CMK (cell line): Measurements from ENCODE around the gene DYNC1H1.

Source experiments
- DNase-seq: peaks from one replicate; pipeline ENCODE4 v3.0.0-alpha.2; 2010; ENCODE audit warnings: low read depth

DYNC1H1 gene

DNA sequence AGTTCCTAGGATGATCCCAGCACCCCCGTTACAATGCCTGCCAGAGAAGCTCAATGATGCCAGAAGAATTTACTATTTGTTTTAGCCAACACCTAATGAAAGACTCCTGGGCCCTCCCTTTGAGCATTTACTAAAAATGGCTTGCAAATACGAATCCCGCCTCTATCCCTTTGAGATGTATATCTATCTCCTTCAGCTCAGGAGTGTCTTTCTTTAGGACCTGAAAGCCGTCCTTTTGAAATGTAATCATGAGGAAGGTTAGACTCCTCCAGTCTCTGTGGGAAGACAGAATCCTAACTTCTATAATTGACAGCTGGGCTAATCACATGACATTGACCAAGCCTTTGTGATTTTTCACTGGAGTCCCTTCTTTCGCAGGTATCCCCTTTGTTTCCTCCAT is 19.2 kb upstream of the DYNC1H1 start:
- no peak for DNase-seq

DNA sequence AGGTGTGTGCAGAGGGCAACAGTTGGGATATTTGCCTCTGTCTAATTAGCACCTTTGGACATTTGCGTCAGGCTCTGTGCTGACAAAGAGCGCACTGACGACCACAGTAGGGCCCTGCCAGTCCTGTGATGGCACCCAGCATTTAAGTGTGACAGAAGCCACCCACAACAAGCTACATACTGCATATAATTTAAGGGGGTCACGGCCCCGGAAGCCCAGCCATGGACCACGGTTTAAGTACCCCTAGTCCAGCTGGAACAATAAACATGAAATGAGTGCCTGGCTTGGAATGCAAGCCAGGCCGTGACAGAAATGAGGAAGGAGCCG is 16.8 kb upstream of the DYNC1H1 start:
- no peak for DNase-seq

DNA sequence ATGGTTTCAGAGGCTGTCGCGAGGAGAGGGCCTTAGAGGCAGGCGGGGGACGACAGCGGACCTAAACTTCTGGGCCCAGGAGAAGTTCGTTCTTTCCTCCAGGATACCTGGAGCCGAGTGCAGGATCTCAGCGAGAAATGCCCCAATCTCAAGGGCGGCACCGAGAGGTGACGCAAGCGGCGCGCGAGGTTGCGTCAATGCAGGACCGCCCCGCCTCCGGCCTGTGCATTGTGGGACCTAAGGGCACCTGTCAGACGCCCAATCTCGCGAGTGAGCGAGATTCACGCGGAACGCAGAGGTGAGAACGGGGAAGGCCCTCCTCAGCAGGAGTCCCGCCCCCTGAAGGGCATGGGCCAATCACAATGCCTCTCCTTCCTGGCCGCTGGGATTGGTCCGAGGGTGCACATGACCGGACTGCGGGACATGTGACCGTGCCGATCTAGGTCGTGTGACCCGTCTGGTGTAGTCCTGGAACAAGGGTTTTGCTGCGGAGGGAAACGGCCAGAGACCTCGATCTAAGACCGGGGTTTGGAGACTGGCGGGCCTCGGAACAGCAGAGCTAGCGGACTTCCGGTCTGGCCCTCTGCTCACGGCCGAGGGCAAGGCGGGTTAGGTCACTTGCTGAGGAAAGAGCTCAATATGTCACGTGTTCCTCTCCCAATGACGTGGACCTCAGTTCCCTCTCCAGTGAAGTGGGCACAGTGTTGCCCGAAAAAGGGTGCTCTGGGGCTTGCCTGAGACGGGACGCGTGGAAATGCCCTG is 16.3 kb upstream of the DYNC1H1 start:
- DNase-seq = peak; percentile 98

DNA sequence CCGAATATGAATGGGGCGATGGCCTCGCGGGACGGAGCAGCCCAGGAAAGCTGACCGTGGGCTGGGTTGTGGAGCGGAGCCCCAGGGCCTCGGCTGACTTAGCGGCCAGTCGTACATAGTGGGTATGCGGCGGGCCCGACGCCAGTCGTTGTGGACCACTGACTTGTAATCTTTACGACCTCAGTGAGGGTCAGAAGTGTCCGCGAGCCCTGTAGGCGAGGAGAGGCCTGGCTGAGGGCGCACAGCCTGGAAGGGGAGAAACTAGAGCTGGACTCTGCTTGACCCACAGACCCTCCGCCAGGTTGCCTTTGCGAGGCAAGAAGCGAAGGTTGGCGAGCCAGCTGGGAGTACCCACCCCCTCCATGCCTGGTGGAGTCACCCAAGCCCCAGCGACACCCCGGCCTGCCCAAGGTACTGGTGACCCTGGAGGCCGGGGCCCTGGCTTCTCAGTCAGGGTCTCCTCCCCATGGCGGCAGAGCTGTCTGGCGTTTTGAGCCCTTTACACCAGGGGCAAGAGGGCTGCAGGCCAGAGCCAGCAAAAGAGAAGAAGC is 15.6 kb upstream of the DYNC1H1 start:
- DNase-seq = no peak

DNA sequence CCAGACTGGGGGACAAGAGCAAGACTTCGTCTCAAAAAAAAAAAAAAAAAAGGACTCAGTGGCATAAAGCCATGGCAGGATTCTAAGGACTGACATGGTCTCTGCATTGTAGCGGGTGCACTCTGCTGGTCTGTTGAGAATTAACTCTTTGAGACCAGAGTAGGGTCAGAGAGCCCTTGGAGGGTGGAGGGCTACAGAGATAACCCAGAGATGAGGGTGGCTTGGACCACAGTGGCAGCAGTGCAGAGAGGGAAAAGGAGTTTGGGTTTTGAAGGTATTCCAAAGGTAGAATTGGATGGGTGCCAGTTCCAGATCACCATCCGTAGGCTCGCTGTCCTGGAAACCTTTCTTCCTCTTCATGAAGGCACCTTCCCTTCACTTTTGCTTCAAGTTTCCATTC is 14.3 kb upstream of the DYNC1H1 start:
- no peak for DNase-seq

DNA sequence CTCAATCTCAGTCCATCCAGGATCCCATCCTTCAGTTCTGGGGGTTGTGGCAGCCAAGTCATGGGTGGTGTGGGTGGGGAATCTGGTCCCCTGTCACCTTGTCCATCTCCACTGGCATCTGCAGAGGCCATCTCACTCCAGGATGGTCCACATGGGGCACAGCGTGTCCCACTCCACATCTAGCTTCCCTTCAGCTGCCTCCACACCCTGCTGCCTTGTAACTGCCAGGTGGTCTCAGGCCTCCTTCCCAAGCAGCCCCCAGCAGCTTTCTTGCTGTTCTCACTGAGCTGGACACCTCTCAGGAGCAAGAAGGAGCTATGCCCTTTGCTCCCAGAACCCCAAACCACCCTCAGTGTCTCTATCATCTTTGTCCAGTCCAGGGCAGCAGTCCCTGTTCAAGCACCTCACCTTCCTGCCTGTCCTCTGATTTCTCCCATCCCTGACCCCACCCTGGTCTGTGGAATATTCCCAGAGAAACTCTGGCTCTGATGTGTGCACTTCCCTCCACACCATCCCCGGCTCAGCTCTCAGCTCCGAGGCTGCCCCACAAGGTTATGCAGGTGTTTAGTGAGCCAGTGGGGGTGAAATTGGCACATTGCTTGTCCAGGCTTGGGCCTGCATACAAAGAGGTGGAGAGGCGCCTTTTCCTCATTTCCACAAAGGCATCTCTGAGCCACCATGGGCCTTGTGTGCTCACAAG is 13.7 kb upstream of the DYNC1H1 start:
- DNase-seq = no peak

DNA sequence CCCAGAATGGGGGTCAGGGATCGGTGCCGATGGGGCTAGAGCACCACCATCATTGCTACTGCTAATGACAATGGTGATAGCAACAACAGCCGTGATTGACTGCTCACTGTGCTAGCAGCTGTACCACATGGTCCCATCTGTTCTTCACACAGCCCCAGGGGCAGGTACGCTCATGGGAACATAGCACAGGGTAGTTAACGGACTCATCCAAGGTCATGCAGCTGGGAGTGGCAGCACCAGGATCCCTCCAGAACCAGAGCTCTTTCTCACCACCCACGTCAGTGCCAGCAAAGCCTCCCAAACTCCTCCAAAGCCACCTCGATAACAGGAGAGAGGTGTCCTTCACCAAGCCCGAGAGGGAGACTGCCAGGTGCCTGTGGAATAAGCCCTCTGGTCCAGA is 11.2 kb upstream of the DYNC1H1 start:
- DNase-seq = no peak

DNA sequence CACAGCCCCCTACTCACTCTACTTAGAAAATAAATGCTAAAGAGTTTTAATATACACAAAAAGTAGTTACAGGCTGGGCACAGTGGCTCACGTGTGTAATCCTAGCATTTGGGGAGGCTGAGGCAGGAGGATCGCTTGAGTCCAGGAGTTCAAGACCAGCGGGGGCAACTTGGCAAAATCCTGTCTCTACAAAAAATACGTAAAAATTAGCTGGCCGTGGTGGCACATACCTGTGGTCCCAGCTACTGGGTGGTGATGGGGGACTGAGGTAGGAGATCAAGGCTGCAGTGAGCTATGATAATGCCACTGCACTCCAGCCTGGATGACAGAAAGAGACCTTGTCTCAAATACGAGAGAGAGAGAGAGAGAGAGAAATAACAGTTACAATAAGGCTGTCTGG is 9.9 kb upstream of the DYNC1H1 start:
- no peak for DNase-seq

DNA sequence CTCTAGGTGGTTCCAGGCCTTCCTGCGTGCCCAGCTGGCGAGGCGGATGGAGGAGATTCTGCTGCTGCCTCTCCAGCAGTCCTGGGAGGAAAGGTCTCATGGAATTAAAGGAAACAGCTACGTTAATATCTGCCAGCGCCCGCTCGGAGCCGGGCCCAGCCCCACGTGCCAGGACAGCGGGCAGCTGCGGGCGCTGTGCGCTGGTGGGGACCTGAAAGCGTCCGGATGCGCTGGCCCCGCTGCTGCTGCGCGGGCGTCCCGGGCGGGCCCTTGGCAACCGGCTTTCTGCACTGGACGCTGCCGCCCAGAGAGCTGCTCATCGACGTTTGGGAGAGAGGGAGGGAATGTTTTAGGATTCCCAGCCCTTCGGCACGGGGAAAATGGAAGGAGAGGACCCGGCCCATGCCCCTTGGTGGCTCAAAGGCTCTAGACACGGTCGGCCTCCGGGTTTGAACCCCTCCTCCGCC is 8.6 kb upstream of the DYNC1H1 start:
- DNase-seq = no peak

DNA sequence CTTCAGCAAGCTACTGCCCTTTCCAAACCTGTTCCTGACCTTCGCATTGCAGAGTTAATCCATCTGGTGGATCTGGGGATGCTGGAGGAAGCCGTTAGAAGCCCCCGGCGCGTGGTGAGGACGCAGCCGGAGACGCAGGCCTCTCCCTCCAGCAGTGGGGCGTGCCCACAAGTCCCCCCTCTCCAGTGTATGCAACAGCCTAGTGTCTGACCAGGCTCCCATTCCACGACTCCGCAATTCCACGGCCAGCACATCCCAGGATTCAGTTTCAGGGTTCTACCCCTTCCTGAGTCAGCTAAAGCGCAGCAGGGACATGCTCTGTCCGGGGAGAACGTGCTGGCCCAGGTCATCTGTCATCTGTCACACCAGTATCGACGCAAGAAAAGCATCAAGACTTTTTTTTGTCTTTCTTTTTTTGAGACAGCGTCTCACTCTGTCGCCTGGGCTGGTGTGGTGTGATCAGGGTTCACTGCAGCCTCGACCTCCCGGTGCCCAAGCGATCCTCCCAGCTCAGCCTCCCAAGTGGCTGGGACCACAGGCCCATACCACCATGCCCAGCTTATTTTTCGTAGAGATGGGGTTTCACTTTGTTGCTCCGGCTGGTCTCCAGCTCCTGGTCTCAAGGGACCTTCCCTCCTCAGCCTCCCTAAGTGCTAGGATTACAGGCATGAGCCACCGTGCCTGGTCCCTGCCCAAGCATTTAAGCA is 8.0 kb upstream of the DYNC1H1 start:
- DNase-seq = no peak

DNA sequence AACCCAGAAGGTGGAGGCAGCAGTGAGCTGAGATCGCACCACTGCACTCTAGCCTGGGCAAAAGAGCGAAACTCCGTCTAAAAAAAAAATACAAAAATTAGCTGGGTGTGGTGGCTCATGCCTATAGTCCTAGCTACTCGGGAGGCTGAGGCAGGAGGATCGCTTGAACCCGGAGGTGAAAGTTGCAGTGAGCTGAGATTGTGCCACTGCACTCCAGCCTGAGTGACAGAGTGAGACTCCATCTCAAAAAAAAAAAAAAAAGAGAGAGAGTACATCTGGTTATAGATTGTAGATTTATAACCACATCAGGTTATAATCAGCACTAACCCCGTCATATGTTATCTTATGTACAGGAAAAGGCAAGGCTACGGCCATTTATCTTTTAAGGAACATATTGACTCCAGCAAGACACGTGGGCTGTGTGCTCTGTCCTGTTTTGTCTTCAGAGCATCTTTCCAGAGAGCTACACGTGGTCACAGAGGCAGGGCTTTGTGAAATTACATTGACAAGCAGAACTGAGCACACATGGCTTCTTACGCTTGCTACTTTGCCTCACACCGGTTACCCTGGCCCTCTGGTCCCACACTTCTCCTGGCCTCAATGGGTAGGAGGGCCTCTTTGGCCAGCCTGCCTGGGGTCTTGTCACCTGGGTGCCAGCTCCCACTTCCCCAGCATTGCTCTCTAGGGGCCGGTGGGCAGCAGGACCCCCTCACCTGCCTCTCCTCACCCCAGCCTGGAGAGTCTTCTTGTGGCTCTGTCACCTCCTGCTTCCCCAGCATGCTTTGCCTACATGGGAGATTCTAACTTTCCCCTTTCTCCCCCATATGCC is 6.8 kb upstream of the DYNC1H1 start:
- no peak for DNase-seq

DNA sequence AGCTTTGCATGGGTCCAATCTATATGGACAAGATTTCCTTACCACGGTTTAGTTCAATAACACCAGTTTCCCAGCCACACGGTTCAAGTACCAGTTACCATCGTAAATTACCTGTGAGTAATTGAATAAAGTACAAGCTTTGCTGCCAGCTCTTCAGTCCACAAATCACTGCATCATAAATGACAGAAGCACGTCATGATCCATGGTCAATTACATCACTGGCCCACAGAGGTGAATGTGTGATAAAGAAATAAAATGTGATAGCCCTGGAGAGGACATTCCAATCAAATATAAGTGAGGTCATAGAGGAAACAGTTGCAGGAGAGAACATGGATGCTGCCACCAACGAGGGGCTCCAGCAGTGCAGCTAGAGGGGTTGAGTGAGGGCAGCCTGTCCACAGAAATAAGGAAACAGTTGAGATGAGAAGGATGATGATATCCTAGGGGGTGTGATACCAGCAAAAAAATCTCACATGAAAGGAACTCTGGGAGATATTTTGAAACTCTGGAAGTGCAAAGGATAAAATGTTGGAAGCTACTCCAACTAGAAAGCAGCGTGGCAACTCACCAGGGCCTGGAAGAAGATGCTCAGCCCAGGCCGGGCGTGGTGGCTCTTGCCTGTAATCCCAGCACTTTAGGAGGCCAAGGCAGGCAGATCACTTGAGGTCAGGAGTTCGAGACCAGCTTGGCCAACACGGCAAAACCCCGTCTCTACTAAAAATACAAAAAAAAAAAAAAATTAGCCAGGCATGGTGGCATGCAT is 5.8 kb upstream of the DYNC1H1 start:
- DNase-seq = no peak

DNA sequence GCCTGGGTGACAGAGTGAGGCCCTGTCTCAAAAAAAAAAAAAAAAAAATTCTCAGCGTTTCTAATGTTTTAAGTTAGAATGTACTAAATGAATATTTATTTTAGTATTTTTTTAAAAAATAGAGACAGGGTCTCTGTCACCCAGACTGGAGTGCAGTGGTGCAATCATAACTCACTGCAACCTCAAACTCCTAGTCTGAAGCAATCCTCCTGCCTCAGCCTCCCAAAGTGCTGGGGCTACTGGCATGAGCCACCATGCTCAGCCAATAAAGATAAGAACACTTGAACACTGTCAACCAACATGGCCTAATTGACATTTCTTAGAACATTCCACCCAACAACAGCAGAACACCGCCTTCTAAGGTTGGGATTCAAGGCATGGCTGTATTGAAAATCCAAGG is 5.1 kb upstream of the DYNC1H1 start:
- no peak for DNase-seq

DNA sequence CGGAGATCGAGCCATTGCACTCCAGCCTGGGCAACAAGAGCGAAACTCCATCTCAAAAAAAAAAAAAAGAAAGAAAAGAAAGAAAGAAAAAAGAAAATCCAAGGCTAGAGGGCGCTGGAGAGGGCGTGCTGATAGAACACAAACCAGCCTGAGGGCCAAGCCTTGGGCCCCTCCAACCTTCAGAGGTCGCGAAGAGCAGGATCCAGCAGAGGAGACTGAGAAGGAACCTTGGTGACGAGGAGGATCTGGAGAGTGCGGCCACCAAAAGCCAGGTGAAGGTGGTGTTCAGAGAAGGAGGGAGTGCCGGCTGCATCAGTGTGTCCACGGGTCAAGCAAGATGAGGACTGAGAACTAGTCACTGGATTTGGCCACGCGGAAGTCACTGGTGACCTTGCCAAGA is 4.1 kb upstream of the DYNC1H1 start:
- DNase-seq = no peak

DNA sequence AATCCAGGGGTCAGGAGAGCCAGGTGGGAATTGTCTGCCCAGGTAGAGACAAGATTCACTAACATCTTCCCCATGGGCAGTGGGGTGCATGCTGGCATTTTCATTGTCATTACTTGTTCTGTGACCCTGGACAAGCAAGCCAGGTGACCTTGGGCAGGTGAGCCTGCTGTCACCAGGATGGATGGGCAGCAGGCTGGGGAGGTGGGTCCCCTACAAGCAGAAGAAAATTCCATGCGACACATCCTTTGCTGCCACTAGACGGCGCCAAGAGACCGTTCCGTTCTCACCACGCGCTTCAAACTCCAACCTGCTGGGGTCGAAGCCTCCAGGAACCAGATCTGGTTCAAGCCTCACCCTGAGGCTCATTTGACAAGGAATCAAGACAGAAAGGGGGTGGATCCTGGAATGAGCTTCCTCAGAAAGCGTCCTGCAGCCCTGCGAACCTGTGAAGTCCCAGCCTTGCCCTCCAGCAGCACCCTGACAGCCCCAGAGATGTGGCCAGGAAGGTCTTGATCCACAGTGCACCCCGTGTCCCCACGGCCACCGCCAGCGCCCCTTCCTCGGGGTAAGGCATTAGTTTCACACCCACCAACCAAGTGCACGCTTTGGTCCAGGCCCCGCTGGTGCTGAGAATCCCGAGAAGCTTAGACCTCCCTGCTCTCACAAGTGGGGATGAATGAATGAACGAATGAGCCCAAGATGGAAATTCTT is 3.2 kb upstream of the DYNC1H1 start:
- DNase-seq = peak; percentile 68

DNA sequence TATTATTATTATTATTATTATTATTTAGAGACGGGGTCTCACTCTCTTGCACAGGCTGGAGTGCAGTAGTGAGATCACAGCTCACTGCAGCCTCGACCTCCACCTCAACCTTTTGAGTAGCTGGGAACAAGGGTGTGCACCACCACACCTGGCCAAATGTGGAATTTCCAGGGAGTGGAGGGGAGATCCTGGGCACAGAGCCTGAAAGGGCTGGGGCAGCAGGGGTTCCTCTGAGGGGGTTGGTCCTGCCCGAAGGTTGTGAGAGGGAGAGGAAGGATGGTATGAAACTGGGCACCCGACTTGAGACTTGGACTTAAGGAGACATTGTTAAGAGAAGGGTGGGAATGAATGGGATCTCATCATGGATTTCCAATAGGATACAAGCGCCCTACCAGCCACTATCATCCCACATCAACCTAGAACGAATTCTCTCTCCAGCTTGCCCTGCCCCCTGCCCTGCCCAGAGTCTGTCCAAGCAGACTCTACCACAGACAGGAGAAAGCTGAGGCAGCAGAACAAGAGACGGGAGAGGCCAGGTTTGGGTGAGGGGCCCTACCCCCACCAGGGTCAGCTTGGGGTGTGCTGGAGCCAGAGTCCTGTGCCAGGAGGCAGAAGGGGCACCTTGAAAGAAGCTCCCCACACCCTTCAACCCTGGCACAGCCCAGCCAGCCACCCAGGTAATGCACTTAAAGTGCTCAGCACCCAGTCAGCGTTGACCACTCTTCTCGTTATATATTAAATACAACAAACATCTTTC is 2.4 kb upstream of the DYNC1H1 start:
- DNase-seq = no peak

DNA sequence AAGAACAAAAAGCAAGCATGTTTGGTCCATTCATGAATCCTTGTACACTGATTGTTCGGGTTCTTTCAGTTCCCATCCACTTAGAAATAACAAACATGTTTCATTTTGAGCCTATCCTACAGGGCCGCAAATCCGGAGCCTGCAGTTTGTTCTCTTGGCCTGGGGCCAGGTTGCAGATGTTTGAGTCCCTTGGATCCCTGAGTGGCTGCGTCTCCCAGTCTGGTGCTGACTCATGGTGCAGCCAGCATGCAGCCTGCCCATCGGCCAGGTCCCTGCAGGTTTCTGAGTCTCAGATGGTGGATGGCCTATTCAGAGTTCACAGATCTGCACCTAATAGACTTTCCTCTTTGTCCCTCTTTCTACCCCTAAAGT is 1.9 kb upstream of the DYNC1H1 start:
- no peak for DNase-seq

DNA sequence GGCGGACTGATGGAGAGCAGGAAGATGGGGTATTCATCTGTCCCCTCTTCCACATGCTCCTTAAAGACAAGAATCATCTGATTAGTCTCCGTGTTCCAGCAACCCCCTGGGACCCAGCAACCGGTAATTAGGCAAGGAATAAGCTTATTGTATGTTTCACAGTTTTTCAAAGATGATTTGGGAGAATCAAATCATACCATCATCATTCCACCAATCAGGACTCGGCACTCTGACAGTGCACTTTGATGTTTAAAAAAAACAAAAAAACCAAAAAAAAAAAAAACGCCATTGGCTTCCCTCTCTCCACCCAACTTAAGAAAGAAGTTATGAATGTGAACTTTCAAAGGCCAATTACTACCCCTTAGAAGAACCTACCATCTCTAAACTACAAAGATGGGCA is 1.3 kb upstream of the DYNC1H1 start:
- DNase-seq = no peak

DNA sequence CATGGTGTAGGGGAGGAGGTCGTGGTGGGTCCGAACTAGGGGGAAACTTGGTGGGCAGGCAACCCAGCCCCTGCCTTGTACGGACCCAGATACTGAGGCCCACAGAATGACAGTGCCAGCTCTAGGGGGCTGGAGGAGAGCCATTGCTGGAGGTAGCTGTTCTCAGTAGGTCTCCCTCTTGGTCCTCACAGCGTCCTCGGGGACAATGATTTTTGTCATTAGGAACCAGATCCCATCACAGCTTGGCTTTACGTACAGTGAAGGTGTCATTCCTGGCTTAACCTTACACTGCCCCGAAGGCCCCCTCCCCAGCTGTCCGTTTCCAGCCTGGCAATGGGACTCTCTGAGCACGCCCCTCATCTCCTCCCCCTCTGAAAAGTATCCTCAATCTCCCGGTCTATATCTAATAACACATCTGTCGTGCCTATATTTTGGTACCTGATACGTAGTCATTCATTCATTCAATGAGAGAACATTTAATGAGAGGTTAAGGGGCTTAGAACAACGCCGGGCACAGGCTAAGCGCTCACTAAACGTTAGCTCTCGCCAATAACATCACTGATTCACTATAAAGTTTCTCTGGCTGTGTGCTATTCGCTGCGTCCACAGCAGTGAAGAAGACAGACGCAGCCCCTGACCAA is 597 bp upstream of the DYNC1H1 start:
- DNase-seq = no peak

DNA sequence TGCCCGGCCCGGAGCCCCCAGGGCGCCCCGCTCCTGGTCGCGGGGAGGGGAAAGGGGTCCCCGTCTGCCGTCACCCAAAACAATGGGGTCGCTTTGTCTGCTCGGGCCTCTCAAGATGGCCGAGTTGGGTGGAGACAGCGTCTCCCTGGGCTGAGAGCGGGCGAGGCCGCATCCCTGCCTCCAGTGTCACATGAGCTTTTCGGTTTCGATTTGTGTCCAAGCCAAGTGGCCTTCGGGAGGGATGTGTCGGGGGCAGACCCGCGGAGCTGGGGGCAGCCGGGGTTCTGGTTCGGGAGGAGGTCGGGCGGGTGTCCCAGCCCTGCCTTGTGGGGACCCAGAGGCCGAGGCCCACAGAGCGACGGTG is 790 bp downstream of the DYNC1H1 start:
- no peak for DNase-seq
